ENCODE measurements around the gene WNT9A. TPM values are rescaled to one million over a fixed set of nuclear protein-coding genes. Genes with fewer than 3 reads are reported as not detected.

Gene WNT9A
- total and polyA plus RNA-seq, 2 donors from 2014 or later: 0.58 to 3.1 TPM

- Histone ChIP-seq H3K9me3 (ENCODE audit: control insufficient read depth in 2 of 3, insufficient read depth in 1 of 3, low read length in 3 of 3) (no peaks in the 10 kb centered on the region), H3K4me1 (ENCODE audit: control insufficient read depth in 2 of 3, insufficient read depth in 2 of 3, low read depth in 1 of 3, low read length in 3 of 3) (no peaks in the 10 kb centered on the region), H3K27ac (ENCODE audit: low read depth in 2 of 2, low read length in 2 of 2) (no peak overlapping the region), H3K36me3 (ENCODE audit: control insufficient read depth in 2 of 3, insufficient read depth in 3 of 3, low read length in 3 of 3) (no peaks in the 10 kb centered on the region), H3K9ac (ENCODE audit: low read length in 3 of 3) (no peak overlapping the region), H3K4me3 (ENCODE audit: low read length in 3 of 3) (no peak overlapping the region), H3K27me3 (ENCODE audit: control insufficient read depth, insufficient read depth, low read length) (no peaks in the 10 kb centered on the region)
- TF ChIP-seq, protein P1, sequence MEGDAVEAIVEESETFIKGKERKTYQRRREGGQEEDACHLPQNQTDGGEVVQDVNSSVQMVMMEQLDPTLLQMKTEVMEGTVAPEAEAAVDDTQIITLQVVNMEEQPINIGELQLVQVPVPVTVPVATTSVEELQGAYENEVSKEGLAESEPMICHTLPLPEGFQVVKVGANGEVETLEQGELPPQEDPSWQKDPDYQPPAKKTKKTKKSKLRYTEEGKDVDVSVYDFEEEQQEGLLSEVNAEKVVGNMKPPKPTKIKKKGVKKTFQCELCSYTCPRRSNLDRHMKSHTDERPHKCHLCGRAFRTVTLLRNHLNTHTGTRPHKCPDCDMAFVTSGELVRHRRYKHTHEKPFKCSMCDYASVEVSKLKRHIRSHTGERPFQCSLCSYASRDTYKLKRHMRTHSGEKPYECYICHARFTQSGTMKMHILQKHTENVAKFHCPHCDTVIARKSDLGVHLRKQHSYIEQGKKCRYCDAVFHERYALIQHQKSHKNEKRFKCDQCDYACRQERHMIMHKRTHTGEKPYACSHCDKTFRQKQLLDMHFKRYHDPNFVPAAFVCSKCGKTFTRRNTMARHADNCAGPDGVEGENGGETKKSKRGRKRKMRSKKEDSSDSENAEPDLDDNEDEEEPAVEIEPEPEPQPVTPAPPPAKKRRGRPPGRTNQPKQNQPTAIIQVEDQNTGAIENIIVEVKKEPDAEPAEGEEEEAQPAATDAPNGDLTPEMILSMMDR (IDR thresholded peaks at IDR 0.05; ENCODE audit: borderline replicate concordance, extremely low read depth, insufficient read depth): no peak
- FAIRE-seq (no peak), DNase-seq (peak in 4 of 5 donors; percentile 24 to 62 (median 48))
- intact Hi-C loops (cut with DNase I): no loop called here
Measured at GRCh38 chr1:227892489-227893299, 55.0 kb downstream of the WNT9A start.

DNA sequence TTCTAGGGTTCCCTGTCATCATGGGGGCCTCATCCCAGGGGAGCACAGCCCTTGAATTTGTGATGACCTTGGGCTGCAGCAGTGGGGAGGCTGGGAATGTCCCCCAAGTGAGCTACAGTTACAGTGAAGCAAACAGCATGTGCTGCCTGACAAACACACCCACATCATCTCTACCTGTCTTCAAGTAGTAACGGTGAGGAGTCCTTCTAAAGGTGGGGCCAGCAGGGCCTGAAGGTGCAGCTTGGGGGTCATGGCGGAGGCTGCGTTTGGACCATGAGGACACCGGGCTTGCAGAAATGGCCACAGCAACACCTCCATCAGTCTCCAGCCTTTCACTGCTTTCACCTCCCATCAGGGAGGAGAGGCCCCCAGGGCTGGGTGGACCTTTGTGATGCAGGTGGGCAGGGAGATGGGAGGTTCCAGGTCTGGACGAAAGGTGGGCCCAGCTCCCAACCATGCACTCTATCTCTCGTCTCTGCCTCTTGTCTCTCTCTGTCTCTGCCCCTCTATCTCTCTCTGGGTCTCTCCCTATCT lies 55.7 kb downstream of the WNT9A start:
- intact Hi-C loops (cut with DNase I): no loop called here
- no peak overlapping the region for H3K9ac ChIP-seq (ENCODE audit: low read length in 3 of 3)
- H3K9me3 ChIP-seq (ENCODE audit: control insufficient read depth in 2 of 3, insufficient read depth in 1 of 3, low read length in 3 of 3): no peaks in the 10 kb centered on the region
- no peaks in the 10 kb centered on the region for H3K27me3 ChIP-seq (ENCODE audit: control insufficient read depth, insufficient read depth, low read length)
- no peaks in the 10 kb centered on the region for H3K4me1 ChIP-seq (ENCODE audit: control insufficient read depth in 2 of 3, insufficient read depth in 2 of 3, low read depth in 1 of 3, low read length in 3 of 3)
- DNase-seq (peak in 1 of 5 donors; percentile 46), FAIRE-seq (no peak)
- H3K36me3 ChIP-seq (ENCODE audit: control insufficient read depth in 2 of 3, insufficient read depth in 3 of 3, low read length in 3 of 3): no peaks in the 10 kb centered on the region
- TF ChIP-seq, protein P1 (IDR thresholded peaks at IDR 0.05; ENCODE audit: borderline replicate concordance, extremely low read depth, insufficient read depth): no peak
- no peak overlapping the region for H3K4me3 ChIP-seq (ENCODE audit: low read length in 3 of 3)
- H3K27ac ChIP-seq (ENCODE audit: low read depth in 2 of 2, low read length in 2 of 2): no peak overlapping the region

GRCh38 chr1:227891223-227891954 lies 56.3 kb downstream of the WNT9A start:
- Histone ChIP-seq H3K27me3 (ENCODE audit: control insufficient read depth, insufficient read depth, low read length) (no peaks in the 10 kb centered on the region), H3K9ac (ENCODE audit: low read length in 3 of 3) (no peak overlapping the region), H3K4me3 (ENCODE audit: low read length in 3 of 3) (no peak overlapping the region), H3K4me1 (ENCODE audit: control insufficient read depth in 2 of 3, insufficient read depth in 2 of 3, low read depth in 1 of 3, low read length in 3 of 3) (no peaks in the 10 kb centered on the region), H3K9me3 (ENCODE audit: control insufficient read depth in 2 of 3, insufficient read depth in 1 of 3, low read length in 3 of 3) (no peaks in the 10 kb centered on the region), H3K27ac (ENCODE audit: low read depth in 2 of 2, low read length in 2 of 2) (no peak overlapping the region), H3K36me3 (ENCODE audit: control insufficient read depth in 2 of 3, insufficient read depth in 3 of 3, low read length in 3 of 3) (no peaks in the 10 kb centered on the region)
- intact Hi-C loops (cut with DNase I): no loop called here
- TF ChIP-seq, protein P1 (IDR thresholded peaks at IDR 0.05; ENCODE audit: borderline replicate concordance, extremely low read depth, insufficient read depth): no peak
- DNase-seq (peak; percentile 68 to 79 (median 72)), FAIRE-seq (no peak)

All from kidney (tissue), 14 donors.